ENCODE results near the gene WDR89.
"Not testable (repeated sequence)": the region's sequence is repeated elsewhere in the genome, so short reads cannot be mapped to it uniquely, and the experiment has no call there.

Gene WDR89

DNA sequence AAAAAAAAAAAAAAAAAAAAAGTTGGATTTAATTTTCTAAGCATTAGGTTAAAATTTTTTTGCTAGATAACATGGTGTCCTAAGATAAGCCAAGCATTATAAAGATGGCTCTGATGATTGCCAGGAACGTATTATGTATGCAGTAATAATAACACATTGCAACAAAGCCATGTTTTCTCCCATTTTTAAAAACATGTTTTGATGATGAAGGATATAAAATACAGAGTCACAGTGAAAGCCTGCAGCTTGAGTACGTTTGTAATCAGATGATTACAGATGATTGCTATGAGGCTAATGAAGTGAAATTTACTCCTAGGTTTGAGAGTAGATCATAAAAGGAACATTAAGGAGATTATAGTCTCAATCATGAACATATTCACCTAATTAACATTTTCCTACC is 13.3 kb upstream of the WDR89 start:
- DNase-seq (ENCODE audit: low read depth in 4 of 4, low spot score in 1 of 4), result no peak

- no peak for DNase-seq (ENCODE audit: low read depth in 4 of 4, low spot score in 1 of 4)
Measured at GRCh38 chr14:63654346-63654745, 12.7 kb upstream of the WDR89 start.

GRCh38 chr14:63652406-63652805 is 10.7 kb upstream of the WDR89 start:
- DNase-seq (ENCODE audit: low read depth in 4 of 4, low spot score in 1 of 4), result no peak

- DNase-seq (ENCODE audit: low read depth in 4 of 4, low spot score in 1 of 4), result peak in 1 of 4 experiments; percentile 21
Measured at GRCh38 chr14:63650256-63650952, 8.7 kb upstream of the WDR89 start.

GRCh38 chr14:63647696-63648410 is 6.2 kb upstream of the WDR89 start:
- DNase-seq (ENCODE audit: low read depth in 4 of 4, low spot score in 1 of 4), result no peak

- no peak for DNase-seq (ENCODE audit: low read depth in 4 of 4, low spot score in 1 of 4)
Measured at GRCh38 chr14:63644741-63645140, 3.1 kb upstream of the WDR89 start.

GRCh38 chr14:63642656-63643382 is 1.1 kb upstream of the WDR89 start:
- DNase-seq (ENCODE audit: low read depth in 4 of 4, low spot score in 1 of 4), result no peak

DNA sequence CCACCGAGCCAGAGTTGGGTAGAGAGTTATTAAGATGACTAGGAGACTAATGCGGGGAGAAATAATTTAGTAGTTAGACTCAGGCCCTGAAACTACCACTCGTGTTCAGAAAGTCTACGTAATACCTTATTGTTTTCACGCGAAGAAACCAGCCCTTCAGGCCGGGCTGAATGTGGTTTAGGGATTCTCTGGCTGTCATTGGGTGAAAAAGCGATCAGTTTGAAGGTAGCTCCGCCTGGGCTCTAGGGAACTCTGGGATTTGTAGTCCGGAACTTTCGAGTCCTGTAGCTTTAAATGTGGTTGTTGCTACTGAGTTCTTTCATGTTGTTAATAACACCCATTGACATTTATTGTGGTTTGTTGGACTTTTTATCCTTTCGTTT is 549 bp upstream of the WDR89 start:
- peak; percentile 37 to 54 (median 52) for DNase-seq (ENCODE audit: low read depth in 4 of 4, low spot score in 1 of 4)

DNA sequence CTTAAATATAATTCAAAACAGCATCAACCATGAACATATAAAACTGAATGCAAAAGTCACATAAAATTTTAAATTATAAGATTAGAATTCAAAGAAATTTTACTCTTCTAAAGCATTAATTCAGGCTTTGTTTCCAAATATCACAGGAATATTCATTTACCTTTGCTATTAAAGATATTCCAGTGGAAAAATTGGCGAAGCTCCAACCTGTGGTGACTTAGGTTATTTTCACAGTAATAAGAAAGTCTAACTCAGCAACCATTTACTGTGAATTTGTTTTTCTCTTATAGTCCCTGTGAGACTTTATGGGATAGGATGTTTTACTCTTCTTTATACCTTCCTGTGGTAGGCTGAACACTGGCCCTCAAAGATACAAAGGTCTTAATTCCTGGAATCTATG is 3.2 kb downstream of the WDR89 start:
- DNase-seq (ENCODE audit: low read depth in 4 of 4, low spot score in 1 of 4), result no peak

DNA sequence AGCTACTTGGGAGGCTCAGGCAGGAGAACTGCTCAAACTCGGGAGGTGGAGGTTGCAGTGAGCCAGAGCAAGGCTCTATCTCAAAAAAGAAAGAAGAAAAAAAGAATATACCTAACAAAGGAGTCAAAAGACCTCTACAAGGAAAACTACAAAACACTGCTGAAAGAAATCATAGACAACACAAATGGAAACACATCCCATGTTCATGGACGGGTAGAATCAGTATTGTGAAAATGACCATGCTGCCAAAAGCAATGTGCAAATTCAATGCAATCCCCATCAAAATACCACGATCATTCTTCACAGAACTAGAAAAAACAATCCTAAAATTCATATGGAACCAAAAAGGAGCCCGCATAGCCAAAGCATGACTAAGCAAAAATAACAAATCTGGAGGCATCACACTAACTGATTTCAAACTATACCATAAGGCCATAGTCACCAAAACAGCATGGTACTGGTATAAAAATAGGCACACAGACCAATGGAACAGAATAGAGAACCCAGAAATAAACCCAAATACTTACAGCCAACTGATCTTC is 5.5 kb downstream of the WDR89 start:
- DNase-seq (ENCODE audit: low read depth in 4 of 4, low spot score in 1 of 4), result not testable (repeated sequence)

DNA sequence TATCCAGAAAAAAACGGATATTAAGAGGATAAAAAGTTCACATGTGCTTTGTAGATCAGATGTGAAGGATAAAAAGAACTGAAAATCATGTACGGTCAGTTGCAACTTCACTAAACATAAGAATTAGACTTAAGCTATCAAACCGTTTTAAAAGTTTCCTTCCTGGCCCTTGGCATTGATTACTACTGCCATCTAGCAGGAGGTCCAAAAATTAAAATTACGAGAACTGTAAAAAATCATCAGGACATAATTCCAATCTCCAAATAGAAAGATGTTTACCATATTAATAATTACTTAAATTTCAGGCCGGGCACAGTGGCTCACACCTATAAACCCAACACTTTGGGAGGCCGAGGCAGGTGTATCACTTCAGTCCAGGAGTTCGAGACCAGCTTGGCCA is 7.9 kb downstream of the WDR89 start:
- no peak for DNase-seq (ENCODE audit: low read depth in 4 of 4, low spot score in 1 of 4)

DNA sequence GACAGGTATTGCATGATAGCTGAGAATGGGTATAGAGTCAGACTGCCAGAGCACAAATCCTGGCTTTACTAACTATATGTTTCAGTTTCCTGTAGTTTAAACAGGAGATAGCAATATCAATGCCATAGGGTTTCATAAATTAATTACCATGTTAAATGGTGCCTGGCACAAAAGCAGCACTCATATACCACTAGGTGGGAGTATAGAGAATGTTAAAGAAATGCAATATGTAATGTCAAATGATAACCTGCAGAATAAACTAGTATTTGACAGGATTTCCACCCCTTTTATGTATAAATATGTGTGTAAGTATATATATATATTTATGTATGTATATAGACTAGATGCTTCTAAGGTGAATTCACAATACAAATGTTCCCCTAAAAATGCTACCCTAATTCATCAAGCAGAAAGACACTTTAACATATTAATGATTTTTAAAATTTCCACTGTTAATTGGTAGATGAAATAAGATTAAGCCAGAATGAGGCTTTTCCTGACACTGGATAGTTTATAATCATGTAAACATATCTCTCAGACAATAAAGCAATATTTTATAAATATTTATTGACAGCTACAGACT is 8.6 kb downstream of the WDR89 start:
- no peak for DNase-seq (ENCODE audit: low read depth in 4 of 4, low spot score in 1 of 4)

DNA sequence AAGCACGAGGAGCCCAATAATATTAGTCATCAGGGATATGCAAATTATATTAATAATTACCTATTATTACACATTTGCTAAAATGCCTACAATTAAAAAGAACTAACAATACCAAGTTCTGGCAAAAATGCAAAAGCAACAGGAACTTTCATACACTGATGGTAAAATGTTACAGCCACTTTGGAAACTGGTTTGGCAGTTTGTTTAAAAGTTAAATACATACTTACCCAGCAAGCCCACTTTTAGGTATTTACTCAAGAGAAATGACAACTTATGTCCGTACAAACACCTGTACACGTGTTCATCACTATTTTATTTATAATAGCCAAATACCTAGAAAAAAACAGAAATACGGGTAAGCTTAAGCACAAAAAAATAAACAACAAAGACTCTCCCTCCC is 17.0 kb downstream of the WDR89 start:
- DNase-seq (ENCODE audit: low read depth in 4 of 4, low spot score in 1 of 4), result no peak

- no peak for DNase-seq (ENCODE audit: low read depth in 4 of 4, low spot score in 1 of 4)
Measured at GRCh38 chr14:63624203-63624602, 17.5 kb downstream of the WDR89 start.

- DNase-seq (ENCODE audit: low read depth in 4 of 4, low spot score in 1 of 4), result not testable (repeated sequence)
Measured at GRCh38 chr14:63621975-63622374, 19.7 kb downstream of the WDR89 start.

DNA sequence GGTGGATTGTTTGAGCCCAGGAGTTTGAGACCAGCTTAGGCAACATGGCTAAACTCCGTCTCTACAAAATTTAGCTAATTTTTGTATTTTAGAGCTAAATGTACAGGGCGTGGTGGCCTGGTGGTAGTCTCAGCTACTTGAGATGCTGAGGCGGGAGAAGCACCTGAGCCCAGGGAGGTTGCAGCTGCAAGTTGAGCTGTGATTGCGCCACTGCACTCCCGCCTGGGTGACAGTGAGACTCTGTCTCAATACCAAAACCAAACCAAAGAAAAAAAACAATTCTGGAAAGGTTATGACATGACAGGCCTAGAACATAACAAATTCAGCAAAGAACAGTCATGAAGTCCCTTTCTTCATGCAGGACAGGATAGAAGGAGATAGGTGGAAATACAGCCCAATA is 25.7 kb downstream of the WDR89 start:
- DNase-seq (ENCODE audit: low read depth in 4 of 4, low spot score in 1 of 4), result no peak

DNA sequence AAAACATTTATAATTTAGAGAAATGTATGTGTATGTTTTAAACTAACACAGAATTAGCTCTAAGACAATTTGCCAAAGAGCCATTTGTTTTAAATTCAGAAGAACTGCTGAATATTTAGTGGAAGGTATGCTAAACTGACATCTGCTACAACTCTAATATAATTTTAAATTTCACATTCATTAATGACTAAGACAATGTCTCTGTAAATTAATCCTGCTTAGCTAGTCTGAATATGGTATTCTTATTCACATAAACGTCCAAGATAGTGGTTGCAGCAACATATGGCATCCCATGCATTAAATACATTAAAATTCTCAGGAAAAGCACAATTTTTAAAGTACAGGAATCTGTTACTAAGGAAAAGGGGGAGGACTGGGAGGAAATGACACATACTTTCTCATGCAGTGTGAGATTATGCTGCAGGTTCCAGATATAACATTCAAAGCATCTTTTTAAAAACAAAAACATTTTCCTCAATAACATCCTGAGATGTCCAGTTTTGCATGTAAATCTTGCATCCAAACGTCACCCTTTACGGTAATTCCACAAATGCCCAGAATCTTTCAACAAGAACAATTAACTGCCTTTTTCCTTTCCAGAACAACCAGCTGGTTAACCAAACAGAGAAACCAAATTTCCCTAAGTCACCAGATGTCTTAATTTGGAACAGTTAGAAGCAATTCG is 26.9 kb downstream of the WDR89 start:
- no peak for DNase-seq (ENCODE audit: low read depth in 4 of 4, low spot score in 1 of 4)

DNA sequence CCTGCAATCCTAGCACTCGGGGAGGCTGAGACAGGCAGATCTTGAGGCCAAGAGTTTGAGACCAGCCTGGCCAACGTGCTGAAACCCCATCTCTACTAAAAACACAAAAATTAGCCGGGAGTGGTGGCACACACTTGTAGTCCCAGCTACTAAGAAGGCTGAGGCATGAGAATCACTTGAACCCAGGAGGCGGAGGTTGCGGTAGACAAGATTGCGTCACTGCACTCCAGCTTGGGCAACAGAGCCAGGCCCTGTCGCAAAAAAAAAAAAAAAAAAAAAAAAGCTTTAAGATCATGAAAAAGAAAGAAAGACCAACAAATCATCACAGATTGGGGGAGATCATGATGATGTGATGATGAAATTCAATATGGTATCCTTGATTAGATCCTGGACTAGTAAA is 30.6 kb downstream of the WDR89 start:
- no peak for DNase-seq (ENCODE audit: low read depth in 4 of 4, low spot score in 1 of 4)

GRCh38 chr14:63605041-63605532 is 36.6 kb downstream of the WDR89 start:
- DNase-seq (ENCODE audit: low read depth in 4 of 4, low spot score in 1 of 4), result no peak

- no peak for DNase-seq (ENCODE audit: low read depth in 4 of 4, low spot score in 1 of 4)
Measured at GRCh38 chr14:63604626-63605025, 37.0 kb downstream of the WDR89 start.

DNA sequence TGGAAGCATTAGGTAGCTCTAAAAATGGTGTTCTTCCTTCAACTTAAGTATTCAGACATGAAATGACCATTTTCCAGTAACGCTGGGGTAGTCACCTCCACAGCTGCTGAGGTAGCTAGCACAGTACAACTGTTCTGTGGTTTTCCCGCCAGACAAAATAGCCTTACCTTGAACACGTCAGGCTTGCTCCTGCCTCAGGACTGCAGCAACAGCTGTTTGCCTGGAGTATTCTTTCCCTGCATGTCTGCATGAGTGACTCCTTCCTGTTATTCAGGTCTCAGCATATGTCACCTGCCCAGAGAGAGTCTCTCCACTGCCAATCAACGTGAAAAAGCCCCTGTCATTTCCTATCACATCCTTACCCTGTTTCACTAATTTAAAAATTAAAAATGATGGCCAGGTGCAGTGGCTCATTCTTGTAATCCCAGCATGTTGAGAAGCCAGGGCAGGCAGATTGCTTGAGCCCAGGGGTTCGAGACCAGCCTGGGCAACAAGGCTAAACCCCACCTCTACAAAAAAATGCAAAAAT is 37.9 kb downstream of the WDR89 start:
- no peak for DNase-seq (ENCODE audit: low read depth in 4 of 4, low spot score in 1 of 4)

Measured in stimulated activated CD4-positive, alpha-beta T cell treated with anti-CD3 and anti-CD28 coated beads, Interleukin-1b, Interleukin-23, amount 100 ng/mL, for 24 hours (primary cell).